Left colon (tissue), 2 donors: Measurements from ENCODE around the gene APOBEC3F. TPM values are rescaled to one million over a fixed set of nuclear protein-coding genes. Genes with fewer than 3 reads are reported as not detected.
"Not testable (repeated sequence)": the region's sequence is repeated elsewhere in the genome, so short reads cannot be mapped to it uniquely, and the experiment has no call there.

Source experiments
- ATAC-seq: fragments of 200-7000 bp; cut with Tn5 transposase; one replicate; pipeline ENCODE4 v1.9.1; 2020; ENCODE audit warnings: mild to moderate bottlenecking, moderate library complexity
- DNase-seq, 2 donors: peaks; one replicate each; pipeline ENCODE4 v3.0.0-alpha.2; 2020
- intact Hi-C, 2 donors: fragments of 100-400 bp; cut with DNase I in 1 of 2; cut with micrococcal nuclease in 1 of 2; formaldehyde crosslinking; loops; one replicate each; pipeline versions ENCODE4 v1.11.2 to v1.14.0; 2022; cut with DNase I, micrococcal nuclease
- long read RNA-seq: library from polyadenylated mRNA; unstranded; transcript quantifications from one replicate; pipeline ENCODE4 v2.0.0, GENCODE V29; 2021
- total RNA-seq, 2 donors: library from RNA; stranded (reverse); fragmentation: NEBNext Ultra II Directional; extraction: Animal tissue kit (Norgen Biotek cat#: 25700); gene quantifications; one replicate each; pipeline ENCODE4 v1.2.1, GENCODE V29; 2021
- donor health status: DM: no; HTN: no; CAD: no.
- donor health status: DM: yes; HTN: yes; CAD: no.

Gene APOBEC3F
- 1 to 10 TPM; 6.3 to 6.6 TPM for total RNA-seq
- long read RNA-seq, partial matches to known transcripts, result 1 of 1 reads
- long read RNA-seq, other reads (novel, unspliced or antisense), result 0 of 1 reads

DNA sequence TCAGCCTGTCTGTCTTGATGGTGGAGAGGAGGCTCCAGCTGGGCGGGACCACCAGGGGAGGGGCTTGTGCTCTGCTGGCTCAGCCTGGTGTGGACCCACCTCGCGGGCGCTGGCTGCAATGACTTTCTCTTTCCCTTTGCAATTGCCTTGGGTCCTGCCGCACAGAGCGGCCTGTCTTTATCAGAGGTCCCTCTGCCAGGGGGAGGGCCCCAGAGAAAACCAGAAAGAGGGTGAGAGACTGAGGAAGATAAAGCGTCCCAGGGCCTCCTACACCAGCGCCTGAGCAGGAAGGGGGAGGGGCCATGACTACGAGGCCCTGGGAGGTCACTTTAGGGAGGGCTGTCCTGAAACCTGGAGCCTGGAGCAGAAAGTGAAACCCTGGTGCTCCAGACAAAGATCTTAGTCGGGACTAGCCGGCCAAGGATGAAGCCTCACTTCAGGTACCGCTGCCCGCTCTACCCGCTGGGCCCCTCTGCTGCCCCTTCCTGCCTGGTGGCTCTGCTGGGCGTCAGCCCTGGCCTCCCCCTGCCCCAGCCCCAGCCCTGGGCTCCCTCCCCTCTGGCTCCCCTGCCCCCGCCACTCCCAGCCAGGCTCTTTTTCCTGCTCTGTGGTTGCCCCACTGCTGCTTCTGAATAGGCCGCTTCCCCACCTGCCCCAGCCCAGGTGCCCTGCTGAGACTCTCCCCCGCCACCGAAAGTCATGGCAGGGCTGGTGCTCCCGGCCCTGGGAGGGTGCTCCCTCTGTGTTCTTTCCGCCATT lies at the start of gene APOBEC3F:
APOBEC3F (plus strand) TSS at position 327 of the 759 bp plus-strand sequence; CDS start at position 424, 97 bp downstream.
- intact Hi-C loops, result not testable (repeated sequence)
- peak; percentile 51 to 72 for DNase-seq

DNA sequence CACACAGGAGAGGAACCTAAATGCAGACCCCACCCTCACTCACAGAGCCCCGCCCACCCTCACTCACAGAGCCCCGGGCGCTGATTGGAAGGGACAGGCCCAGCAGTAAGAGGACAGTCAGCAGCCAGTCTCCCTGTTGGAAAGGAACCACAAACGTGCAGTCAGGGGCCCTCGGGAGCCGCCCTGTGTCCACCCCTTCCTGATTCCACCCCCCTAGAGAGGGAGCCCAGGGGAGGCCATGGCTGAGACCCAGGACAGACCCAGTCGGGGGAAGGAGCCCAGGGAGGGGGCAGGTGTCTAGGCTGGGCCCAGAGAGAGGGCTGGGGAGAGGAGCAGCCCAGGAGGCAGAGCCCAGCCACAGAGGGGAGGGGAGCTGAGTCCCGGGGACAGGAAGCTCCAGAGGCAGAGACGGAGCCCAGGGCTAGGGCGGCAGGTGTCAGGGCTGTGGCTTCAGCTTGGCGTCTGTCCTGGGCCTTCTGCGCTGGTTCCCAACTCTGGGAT lies 47.7 kb upstream of the APOBEC3F start:
- ATAC-seq, result peak; percentile 87
- DNase-seq, result peak; percentile 47 to 53
- intact Hi-C loops, result not testable (repeated sequence)

More for the DNA sequence above, at the start of gene APOBEC3F:
- peak; percentile 91 for ATAC-seq

- no peak for ATAC-seq
- DNase-seq, result no peak
- intact Hi-C loops, result no loop called here
Measured at GRCh38 chr22:38996105-38996504, 44.6 kb upstream of the APOBEC3F start.

- no peak for ATAC-seq
- no peak for DNase-seq
- intact Hi-C loops, result no loop called here
Measured at GRCh38 chr22:38997518-38997917, 43.1 kb upstream of the APOBEC3F start.

DNA sequence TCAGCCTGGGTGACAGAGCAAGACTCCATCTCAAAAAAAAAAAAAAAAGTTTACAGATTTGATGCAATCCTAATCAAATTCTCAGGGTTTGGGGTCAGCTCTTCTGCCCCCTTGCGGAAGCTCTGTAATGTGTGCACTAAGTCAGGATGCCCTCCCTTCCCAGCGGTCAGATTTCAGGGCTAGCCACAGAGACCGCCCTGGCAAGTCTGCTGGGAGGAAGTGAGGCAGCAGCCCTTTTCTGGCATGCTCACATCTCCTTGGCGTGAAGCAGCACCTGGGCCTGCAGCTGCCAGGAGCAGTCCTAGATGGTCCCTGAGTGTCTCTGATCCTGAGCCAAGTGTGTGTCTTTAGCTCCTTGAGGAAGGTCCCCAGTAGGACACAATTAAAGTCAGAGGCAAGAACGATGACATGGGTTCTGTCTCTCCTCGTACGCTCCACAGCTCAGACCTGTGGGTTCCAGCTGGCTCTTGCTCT lies 37.5 kb upstream of the APOBEC3F start:
- intact Hi-C loops, result no loop called here
- DNase-seq (peak; percentile 73 to 77), ATAC-seq (peak; percentile 91)

- ATAC-seq (no peak), DNase-seq (no peak)
- intact Hi-C loops, result loop anchor here in 1 of 2 donors (5.0 kb wide), 1 partner anchor 110 kb away; no protein-coding TSS in a partner anchor
Measured at GRCh38 chr22:39007177-39007576, 33.5 kb upstream of the APOBEC3F start.

DNA sequence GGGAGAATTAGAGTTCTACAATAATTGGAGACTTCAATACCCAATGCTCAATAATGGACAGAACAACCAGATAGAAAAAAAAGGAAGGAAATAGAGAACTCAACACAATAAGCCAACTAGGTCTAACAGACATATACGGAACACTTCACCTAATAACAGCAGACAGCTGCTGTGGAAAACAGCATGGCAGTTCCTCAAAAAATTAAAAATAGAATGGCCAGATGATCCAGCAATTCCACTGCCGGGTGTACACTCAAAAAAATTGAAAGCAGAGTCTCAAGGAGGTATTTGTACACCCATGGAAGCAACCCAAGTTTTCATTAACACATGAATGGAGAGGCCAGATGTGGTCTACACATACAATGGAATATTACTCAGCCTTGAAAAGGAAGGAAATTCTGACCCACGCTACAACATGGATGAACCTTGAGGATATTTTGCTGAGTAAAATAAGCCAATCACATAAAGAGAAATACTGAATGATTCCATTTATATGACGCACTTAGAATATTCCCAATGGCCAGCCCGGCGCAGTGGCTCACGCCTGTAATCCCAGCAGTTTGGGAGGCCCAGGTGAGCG lies 32.3 kb upstream of the APOBEC3F start:
- intact Hi-C loops, result loop anchor here in 1 of 2 donors (5.0 kb wide), 1 partner anchor 109 kb away; no protein-coding TSS in a partner anchor
- not testable (repeated sequence) for ATAC-seq, DNase-seq

DNA sequence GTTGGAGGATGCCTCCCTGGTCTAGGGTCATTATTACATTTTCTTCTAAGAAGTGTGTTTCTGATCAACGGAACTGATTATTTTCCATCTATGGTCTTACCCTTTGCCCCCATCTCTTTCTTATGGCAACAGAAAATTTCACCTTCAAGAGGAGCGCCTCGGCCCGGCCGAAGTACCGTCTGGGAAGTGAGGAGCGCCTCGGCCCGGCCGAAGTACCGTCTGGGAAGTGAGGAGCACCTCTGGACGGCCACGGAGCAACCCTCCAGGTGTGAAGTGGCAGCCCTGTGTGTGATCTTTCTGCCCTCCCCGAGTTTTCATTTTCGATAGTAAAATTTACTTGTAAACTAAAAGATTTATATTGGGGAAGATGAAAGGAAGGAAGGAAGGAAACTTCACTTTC lies 29.7 kb upstream of the APOBEC3F start:
- DNase-seq, result no peak
- intact Hi-C loops, result no loop called here
- no peak for ATAC-seq

DNA sequence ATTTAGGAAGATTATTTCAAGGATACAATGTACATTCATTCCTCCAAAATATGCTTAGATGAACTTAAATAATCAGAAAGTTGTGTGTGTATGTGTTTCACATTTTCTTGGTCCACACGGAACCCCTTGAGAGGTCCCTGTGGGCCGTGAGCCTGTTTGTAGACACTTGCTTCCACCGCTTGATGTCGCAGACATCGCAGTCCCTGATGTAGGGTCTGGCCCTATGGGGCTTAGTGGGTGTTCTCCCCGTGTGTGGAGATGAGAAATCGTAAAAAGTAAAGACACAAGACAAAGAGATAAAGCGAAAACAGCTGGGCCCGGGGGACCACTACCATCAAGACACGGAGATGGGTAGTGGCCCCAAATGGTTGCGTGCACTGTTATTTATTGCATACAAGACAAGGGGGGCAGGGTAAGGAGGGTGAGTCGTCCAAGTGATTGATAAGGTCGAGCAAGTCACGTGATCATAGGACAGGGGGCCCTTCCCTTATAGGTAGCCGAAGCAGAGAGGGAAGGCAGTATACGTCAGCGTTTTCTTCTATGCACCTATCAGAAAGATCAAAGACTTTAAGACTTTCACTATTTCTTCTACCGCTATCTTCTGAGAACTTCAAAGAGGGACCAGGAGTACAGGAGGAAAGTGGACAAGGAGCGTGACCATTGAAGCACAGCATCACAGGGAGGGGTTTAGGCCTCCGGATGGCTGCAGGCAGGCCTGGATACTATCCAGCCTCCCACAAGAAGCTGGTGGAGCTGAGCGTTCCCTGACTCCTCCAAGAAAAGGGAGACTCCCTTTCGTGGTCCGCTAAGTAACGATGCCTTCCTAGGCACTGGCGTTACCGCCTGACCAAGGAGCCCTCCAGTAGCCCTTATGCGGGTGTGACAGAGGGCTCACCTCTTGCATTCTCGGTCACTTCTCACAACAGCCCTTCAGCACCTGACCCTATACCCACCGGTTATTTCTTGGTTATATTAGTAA lies 27.8 kb upstream of the APOBEC3F start:
- intact Hi-C loops, result no loop called here
- ATAC-seq (no peak), DNase-seq (no peak)

- DNase-seq, ATAC-seq, intact Hi-C loops: not testable (repeated sequence)
Measured at GRCh38 chr22:39013561-39013941, 27.1 kb upstream of the APOBEC3F start.

GRCh38 chr22:39013942-39014722 lies 26.5 kb upstream of the APOBEC3F start, which contains the start of gene APOBEC3C:
TSS of gene APOBEC3C (plus strand) at chr22:39014257. CDS start at chr22:39014363, 106 bp downstream.
- DNase-seq, result peak; percentile 80 to 87
- peak; percentile 95 for ATAC-seq
- intact Hi-C loops, result no loop called here

- intact Hi-C loops, DNase-seq: not testable (repeated sequence)
- ATAC-seq, result peak; percentile 12
Measured at GRCh38 chr22:39014723-39015121, 25.9 kb upstream of the APOBEC3F start.

DNA sequence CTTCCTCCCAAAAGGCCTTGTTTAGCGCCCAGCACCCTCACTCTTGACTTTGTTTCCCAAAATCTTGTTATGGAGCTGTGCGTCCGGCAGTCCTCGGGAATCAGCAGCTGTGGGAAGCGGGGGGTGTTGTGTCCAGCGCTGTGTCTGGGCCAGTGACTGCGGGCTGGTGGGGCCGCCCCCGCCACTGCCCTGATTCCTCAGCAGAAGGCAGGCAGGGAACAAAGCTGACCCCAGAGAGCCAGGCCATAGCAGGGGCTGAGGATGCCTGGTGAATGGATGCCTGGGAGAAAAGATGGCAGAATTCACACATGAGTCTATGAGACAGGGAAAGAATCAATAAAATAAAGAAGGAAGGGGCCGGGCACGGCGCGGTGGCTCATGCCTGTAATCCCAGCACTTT lies 24.1 kb upstream of the APOBEC3F start:
- intact Hi-C loops, result no loop called here
- ATAC-seq, result no peak
- DNase-seq, result no peak

GRCh38 chr22:39017596-39018365 lies 22.9 kb upstream of the APOBEC3F start:
- DNase-seq, result no peak
- intact Hi-C loops, result no loop called here
- no peak for ATAC-seq

GRCh38 chr22:39020021-39020651 lies 20.5 kb upstream of the APOBEC3F start:
- peak; percentile 14 for ATAC-seq

DNA sequence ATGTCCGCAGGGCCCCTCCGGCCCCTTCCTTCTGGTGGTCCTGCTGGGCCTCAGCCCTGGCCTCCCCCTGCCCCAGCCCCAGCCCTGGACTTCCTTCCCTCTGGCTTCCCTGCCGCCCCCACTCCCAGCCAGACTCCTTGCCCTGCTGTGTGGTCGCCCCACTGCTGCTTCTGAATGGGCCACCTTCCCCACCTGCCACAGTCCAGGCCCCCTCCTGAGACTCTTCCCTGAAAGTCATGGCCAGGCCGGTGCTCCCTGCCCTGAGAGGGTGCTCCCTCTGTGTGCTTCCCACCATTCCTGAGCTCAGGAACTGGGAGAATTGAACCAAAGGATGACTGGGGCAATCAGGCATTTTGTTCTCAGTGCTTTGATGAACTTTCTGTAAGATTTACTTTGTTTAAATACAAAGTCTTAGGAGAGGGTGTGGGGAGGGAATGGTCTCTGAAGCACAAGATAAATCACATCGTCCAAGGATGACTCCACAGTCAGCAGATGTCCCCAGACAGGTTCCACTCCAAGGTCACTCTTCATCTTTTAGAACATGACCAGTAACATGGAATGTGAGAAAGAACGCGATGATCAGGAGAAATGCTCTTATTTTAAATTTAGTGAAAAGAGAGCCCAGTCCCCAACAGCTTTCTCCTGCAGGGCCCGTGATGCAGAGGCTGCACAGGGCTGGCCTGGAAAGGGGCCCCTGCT lies 19.0 kb upstream of the APOBEC3F start:
- DNase-seq (no peak), ATAC-seq (peak; percentile 18)
- intact Hi-C loops, result no loop called here

More at GRCh38 chr22:39020021-39020651, 20.5 kb upstream of the APOBEC3F start:
- DNase-seq, intact Hi-C loops: not testable (repeated sequence)
